A549 (cell line): ENCODE measurements around the gene TMEM217. TPM values are rescaled to one million over a fixed set of nuclear protein-coding genes. Genes with fewer than 3 reads are reported as not detected.

Experiments
- ATAC-seq, 2 experiments: fragments of 200-7000 bp in 1 of 2; fragments of >200 bp in 1 of 2; cut with Nextera tagmentation in 1 of 2; cut with Tn5 transposase in 1 of 2; 3 replicates each; pipeline versions ENCODE4 v1.8.0 to v1.9.1; 2018 to 2020; ENCODE audit warnings: mild to moderate bottlenecking in 1 of 2, moderate library complexity in 1 of 2
- CTCF ChIA-PET: fragments of 300-600 bp; sonication (Branson Sonifier 250); formaldehyde crosslinking; extraction: SDS; loops from one replicate; lab custom pipeline; 2021; ENCODE audit warnings: antibody characterized with exemption, inconsistent platforms; lab: Yijun Ruan, JAX
- POLR2A ChIA-PET: fragments of 350-600 bp; formaldehyde crosslinking; extraction: SDS; loops from one replicate; lab custom pipeline; 2021; ENCODE audit warnings: antibody characterized with exemption, inconsistent platforms; lab: Yijun Ruan, JAX
- DNase-seq, 2 experiments: peaks; one replicate each; pipeline versions ENCODE4 v3.0.0 to v3.0.0-alpha.2; 2011 to 2016; ENCODE audit warnings: low read depth in 1 of 2, low spot score in 1 of 2
- FAIRE-seq: peaks from 2 replicates; lab custom pipeline; 2011; peaks lifted over from hg19 to GRCh38; lab: Jason Lieb, UNC
- H3K27ac ChIP-seq, 2 experiments: fragments of >200 bp; sonication (Bioruptor Twin); formaldehyde crosslinking; 3 replicates each; pipeline ENCODE4 v1.5.1; 2016 to 2017
- H3K4me1 ChIP-seq: fragments of >200 bp; sonication (Bioruptor Twin); formaldehyde crosslinking; 3 replicates; pipeline ENCODE4 v1.6.1; 2016
- H3K4me2 ChIP-seq: fragments of >200 bp; sonication (Bioruptor Twin); formaldehyde crosslinking; 3 replicates; pipeline ENCODE4 v1.6.1; 2016
- H3K4me3 ChIP-seq: fragments of >200 bp; sonication (Bioruptor Twin); formaldehyde crosslinking; 3 replicates; pipeline ENCODE4 v1.5.1; 2016
- H3K9me3 ChIP-seq: fragments of >200 bp; sonication (Bioruptor Twin); formaldehyde crosslinking; 3 replicates; pipeline ENCODE4 v1.6.1; 2016
- CBX2 ChIP-seq: fragments of 200-600 bp; sonication (generic); IDR thresholded peaks from 2 replicates; pipeline ENCODE4 v1.6.1; 2016; ENCODE audit warnings: low read depth, mild to moderate bottlenecking, borderline replicate concordance
- CEBPB ChIP-seq, 2 experiments: fragments of >200 bp in 1 of 2; sonication (Bioruptor Twin) in 1 of 2; formaldehyde crosslinking in 1 of 2; IDR thresholded peaks; 2 replicates each; pipeline ENCODE4 v1.6.1; 2012 to 2016
- E2F6 ChIP-seq: IDR thresholded peaks from 2 replicates; pipeline ENCODE4 v1.6.1; 2012; ENCODE audit warnings: low read depth, borderline replicate concordance
- ESRRA ChIP-seq: fragments of 150-350 bp; IDR thresholded peaks from 2 replicates; pipeline ENCODE4 v1.6.1; 2014; ENCODE audit warnings: mild to moderate bottlenecking, low read length, borderline replicate concordance
- HES2 ChIP-seq: fragments of >200 bp; sonication (Bioruptor Twin); formaldehyde crosslinking; IDR thresholded peaks from 2 replicates; pipeline ENCODE4 v1.6.1; 2016
- HEYL ChIP-seq: fragments of 250-450 bp; sonication (Bioruptor Pico); IDR thresholded peaks from 2 replicates; pipeline ENCODE4 v1.8.0; 2021; ENCODE audit warnings: mild to moderate bottlenecking, moderate library complexity
- HOXB13 ChIP-seq: fragments of 250-450 bp; sonication (Bioruptor Pico); IDR thresholded peaks from 2 replicates; pipeline ENCODE4 v1.5.0; 2020; ENCODE audit warnings: low read depth, mild to moderate bottlenecking, moderate library complexity
- HOXB5 ChIP-seq: fragments of 250-450 bp; sonication (Bioruptor Pico); IDR thresholded peaks from 2 replicates; pipeline ENCODE4 v1.5.0; 2020; ENCODE audit warnings: mild to moderate bottlenecking, moderate library complexity
- JUNB ChIP-seq: fragments of >200 bp; sonication (Bioruptor Twin); formaldehyde crosslinking; IDR thresholded peaks from 2 replicates; pipeline ENCODE4 v1.6.1; 2016
- KDM5A ChIP-seq: fragments of 200-600 bp; sonication (generic); IDR thresholded peaks from 2 replicates; pipeline ENCODE4 v1.6.1; 2016; ENCODE audit warnings: antibody characterized with exemption, mild to moderate bottlenecking
- MAFK ChIP-seq: fragments of 450-650 bp; IDR thresholded peaks from 2 replicates; pipeline ENCODE4 v1.6.1; 2014; ENCODE audit not compliant: partially characterized antibody
- PHF8 ChIP-seq: fragments of 200-600 bp; sonication (generic); IDR thresholded peaks from 2 replicates; pipeline ENCODE4 v1.6.1; 2016; ENCODE audit warnings: low read depth, mild to moderate bottlenecking, antibody characterized with exemption, moderate library complexity, borderline replicate concordance
- POLR2AphosphoS2 ChIP-seq: conservative IDR thresholded peaks from 2 replicates; pipeline ENCODE4 v1.6.1; 2012; ENCODE audit warnings: low read length, improper control_type of control experiment, inconsistent platforms
- RAD21 ChIP-seq, 2 experiments: fragments of >200 bp in 1 of 2; sonication (Bioruptor Twin) in 1 of 2; formaldehyde crosslinking in 1 of 2; IDR thresholded peaks in 1 of 2; conservative IDR thresholded peaks in 1 of 2; 2 replicates in 1 of 2; 3 replicates in 1 of 2; pipeline ENCODE4 v1.6.1; 2012 to 2018; ENCODE audit warnings: inconsistent platforms in 1 of 2
- RFX5 ChIP-seq: fragments of 450-650 bp; IDR thresholded peaks from 2 replicates; pipeline ENCODE4 v1.7.1; 2014; ENCODE audit warnings: antibody characterized with exemption, mild to moderate bottlenecking, moderate library complexity
- RNF2 ChIP-seq: fragments of 200-600 bp; sonication (generic); IDR thresholded peaks from 2 replicates; pipeline ENCODE4 v1.6.1; 2016; ENCODE audit warnings: low read depth, mild to moderate bottlenecking, antibody characterized with exemption, moderate library complexity, borderline replicate concordance
- TP53 ChIP-seq: fragments of 250-450 bp; sonication (Bioruptor Pico); IDR thresholded peaks from 2 replicates; pipeline ENCODE4 v1.5.0; 2021; ENCODE audit warnings: mild to moderate bottlenecking, moderate library complexity
- USF2 ChIP-seq: fragments of 450-650 bp; IDR thresholded peaks from 2 replicates; pipeline ENCODE4 v1.6.1; 2014; ENCODE audit warnings: antibody characterized with exemption
- ZFP36 ChIP-seq: fragments of 450-650 bp; IDR thresholded peaks from 2 replicates; pipeline ENCODE4 v1.6.1; 2014; ENCODE audit warnings: borderline replicate concordance; ENCODE audit not compliant: partially characterized antibody
- WGBS: methylation state at CpG from one replicate; pipeline ENCODE4 v1.1.6; 2017; ENCODE audit errors: missing lambda C conversion rate; 5-methylcytosine and 5-hydroxymethylcytosine counted together
- polyA plus RNA-seq, 4 experiments: library from polyadenylated mRNA; depleted of rRNA in 3 of 4; stranded (reverse); fragments of >200 nt; fragmentation: RNase III in 1 of 4; extraction: RNeasy Plus Mini Kit Qiagen cat#74134 plus additional on column Dnase treatment in 1 of 4; gene quantifications; 2 replicates in 3 of 4; 3 replicates in 1 of 4; pipeline ENCODE4 v1.2.3, GENCODE V29; 2011 to 2017

Gene TMEM217
- polyA plus RNA-seq, 2 of the 4 experiments (the other 2 are of a cell fraction) = 0.59 to 1.6 TPM

- TF ChIP-seq CEBPB (IDR thresholded peaks at IDR 0.05) = no peak
- no peak for TF ChIP-seq JUNB
- no peak for TF ChIP-seq E2F6
- no peak for TF ChIP-seq USF2
- TF ChIP-seq HOXB13 = no peak
- TF ChIP-seq, all 56 proteins: peak for 0
These were observed 48.8 kb upstream of the TMEM217 start (continued) for GRCh38 chr6:37306624-37307222.

- Histone ChIP-seq H3K27ac (no peak overlapping the region), H3K9me3 (no peaks in the 10 kb centered on the region), H3K4me1 (no peaks in the 10 kb centered on the region), H3K4me2 (no peak overlapping the region), H3K4me3 (no peak overlapping the region)
- WGBS = 81% methylated on average over 4 of the region's 4 CpGs
- no peak for ATAC-seq
- ChIA-PET CTCF (interaction anchor here (0.9 to 1.0 kb wide), 2 partner anchors 12 to 288 kb away, joined by 3 read pairs; no protein-coding TSS in a partner anchor), POLR2A (no interaction called here)
- TF ChIP-seq USF2 (no peak), POLR2AphosphoS2 (no peak), MAFK (no peak), RAD21 (conservative IDR thresholded peaks at IDR 0.05 in 1 of 2, IDR thresholded peaks at IDR 0.05 in 1 of 2) (no peak), HOXB5 (CRISPR knock-in tag) (no peak), CEBPB (IDR thresholded peaks at IDR 0.05) (no peak), PHF8 (no peak), HES2 (no peak)
- no peak for DNase-seq
- no peak for FAIRE-seq
These were observed 48.0 kb upstream of the TMEM217 start for GRCh38 chr6:37305841-37306425.

- no peak for ATAC-seq
- Histone ChIP-seq H3K4me1 (no peaks in the 10 kb centered on the region), H3K27ac (no peak overlapping the region), H3K4me3 (no peak overlapping the region), H3K4me2 (no peak overlapping the region), H3K9me3 (no peaks in the 10 kb centered on the region)
- CTCF ChIA-PET = interaction anchor here (0.6 to 2.4 kb wide), 5 partner anchors 9 to 49 kb away, joined by 3 to 19 read pairs (median 4); partner anchors contain the start of gene RNF8
- WGBS = 92% methylated on average over 7 of the region's 7 CpGs
- DNase-seq = no peak
- TF ChIP-seq HEYL (CRISPR knock-in tag) (no peak), RFX5 (no peak), ZFP36 (no peak), TP53 (CRISPR knock-in tag) (no peak), CBX2 (no peak), ESRRA (no peak), USF2 (no peak), RNF2 (no peak), KDM5A (no peak), RAD21 (conservative IDR thresholded peaks at IDR 0.05 in 1 of 2, IDR thresholded peaks at IDR 0.05 in 1 of 2) (no peak)
- no peak for FAIRE-seq
- POLR2A ChIA-PET = no interaction called here
These were observed 46.8 kb upstream of the TMEM217 start for GRCh38 chr6:37304766-37305165.
